Measurements from ENCODE around the gene TRIM71. TPM values are rescaled to one million over a fixed set of nuclear protein-coding genes. Genes with fewer than 3 reads are reported as not detected.

The TRIM71 gene
- total RNA-seq = under 0.01 and 1.5 TPM in 2 replicates

DNA sequence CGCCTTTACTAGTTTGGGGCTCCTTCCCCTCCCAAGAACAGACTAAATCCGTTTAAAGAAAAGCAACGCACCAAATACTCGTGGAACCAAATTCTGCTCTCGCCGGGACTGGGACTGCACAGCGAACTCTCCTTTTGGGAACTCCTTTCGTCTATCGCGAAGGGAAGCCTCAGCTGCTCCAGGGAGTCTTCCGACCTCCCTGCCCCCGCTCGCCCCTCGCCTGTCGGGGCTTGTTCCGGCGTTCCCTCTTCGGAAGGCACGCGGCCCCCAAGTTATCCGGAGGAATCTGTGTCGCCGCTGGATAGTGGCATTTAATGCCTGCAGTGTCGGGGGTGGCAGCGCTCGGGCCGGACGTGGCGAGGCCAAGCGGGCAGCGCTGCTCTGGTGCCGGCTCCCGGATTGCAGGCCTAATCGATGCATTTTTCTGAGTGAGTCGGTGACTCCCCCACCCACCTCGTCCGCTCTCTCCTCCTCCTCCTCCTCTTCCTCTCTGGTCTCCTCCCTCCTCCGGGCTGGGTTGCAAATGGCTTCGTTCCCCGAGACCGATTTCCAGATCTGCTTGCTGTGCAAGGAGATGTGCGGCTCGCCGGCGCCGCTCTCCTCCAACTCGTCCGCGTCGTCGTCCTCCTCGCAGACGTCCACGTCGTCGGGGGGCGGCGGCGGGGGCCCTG is at the start of gene TRIM71:
Gene TRIM71, plus strand, starts transcription at position 440 of the 671 bp plus-strand sequence. Its CDS starts 84 bp downstream, at position 524.

Other genes with a start within 250 kb of the TRIM71 start
- 24.4 and 30.6 TPM in 2 replicates for gene DYNC1LI1, start 247.1 kb upstream of the TRIM71 start, total RNA-seq
- gene CNOT10, start 132.8 kb upstream of the TRIM71 start, total RNA-seq = 12.0 and 12.2 TPM in 2 replicates
- under 0.01 TPM in 1 of 2 replicates, not detected in the other for gene CCR4, start 133.6 kb downstream of the TRIM71 start, total RNA-seq